ENCODE data around the gene NUP214.

DNA sequence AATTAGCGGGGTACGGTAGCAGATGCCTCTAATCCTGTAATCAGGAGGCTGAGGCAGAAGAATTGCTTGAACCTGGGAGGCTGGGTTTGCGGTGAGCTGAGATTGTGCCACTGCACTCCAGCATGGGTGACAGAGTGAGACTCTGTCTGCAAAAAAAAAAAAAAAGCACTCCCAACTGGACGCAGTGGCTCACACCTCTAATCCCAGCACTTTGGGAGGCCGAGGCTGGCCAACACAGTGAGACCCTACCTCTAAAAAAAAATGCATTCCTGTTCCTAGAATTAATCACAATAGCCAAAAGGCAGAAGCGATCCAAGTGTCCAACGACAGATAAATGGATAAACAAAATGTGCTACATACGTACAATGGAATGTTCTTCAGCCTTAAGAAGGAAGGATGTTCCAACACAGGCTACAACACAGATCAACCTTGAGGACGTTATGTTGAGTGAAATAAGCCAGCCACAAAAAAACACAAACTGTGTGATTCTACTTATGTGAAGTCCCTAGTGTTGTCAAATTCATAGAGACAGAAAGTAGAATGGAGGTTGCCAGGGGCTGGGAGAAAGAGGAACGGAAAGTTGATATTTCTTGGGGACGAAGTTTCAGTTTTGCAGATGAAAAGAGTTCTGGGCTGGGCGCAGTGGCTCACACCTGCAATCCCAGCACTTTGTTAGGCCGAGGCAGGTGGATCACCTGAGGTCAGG, 137.1 kb downstream of the NUP214 start:
- TF ChIP-seq, protein P1, sequence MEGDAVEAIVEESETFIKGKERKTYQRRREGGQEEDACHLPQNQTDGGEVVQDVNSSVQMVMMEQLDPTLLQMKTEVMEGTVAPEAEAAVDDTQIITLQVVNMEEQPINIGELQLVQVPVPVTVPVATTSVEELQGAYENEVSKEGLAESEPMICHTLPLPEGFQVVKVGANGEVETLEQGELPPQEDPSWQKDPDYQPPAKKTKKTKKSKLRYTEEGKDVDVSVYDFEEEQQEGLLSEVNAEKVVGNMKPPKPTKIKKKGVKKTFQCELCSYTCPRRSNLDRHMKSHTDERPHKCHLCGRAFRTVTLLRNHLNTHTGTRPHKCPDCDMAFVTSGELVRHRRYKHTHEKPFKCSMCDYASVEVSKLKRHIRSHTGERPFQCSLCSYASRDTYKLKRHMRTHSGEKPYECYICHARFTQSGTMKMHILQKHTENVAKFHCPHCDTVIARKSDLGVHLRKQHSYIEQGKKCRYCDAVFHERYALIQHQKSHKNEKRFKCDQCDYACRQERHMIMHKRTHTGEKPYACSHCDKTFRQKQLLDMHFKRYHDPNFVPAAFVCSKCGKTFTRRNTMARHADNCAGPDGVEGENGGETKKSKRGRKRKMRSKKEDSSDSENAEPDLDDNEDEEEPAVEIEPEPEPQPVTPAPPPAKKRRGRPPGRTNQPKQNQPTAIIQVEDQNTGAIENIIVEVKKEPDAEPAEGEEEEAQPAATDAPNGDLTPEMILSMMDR (IDR thresholded peaks at IDR 0.05), result no peak
- no peak for TF ChIP-seq POLR2AphosphoS5 (IDR thresholded peaks at IDR 0.05; ENCODE audit: insufficient read depth in 1 of 2, low read depth in 1 of 2)
- no peak for TF ChIP-seq POLR2A (IDR thresholded peaks at IDR 0.05)

Data from vagina (tissue), 2 donors.